NB4 (cell line): ENCODE results near the gene MADD.

Experiments
- MAX ChIP-seq: IDR thresholded peaks from 2 replicates; pipeline ENCODE4 v1.6.1; 2011; ENCODE audit warnings: low read depth, low read length
- MYC ChIP-seq: IDR thresholded peaks from 2 replicates; pipeline ENCODE4 v1.6.1; 2011; ENCODE audit warnings: low read depth, low read length
- POLR2A ChIP-seq: IDR thresholded peaks from 2 replicates; pipeline ENCODE4 v1.6.1; 2011; ENCODE audit warnings: mild to moderate bottlenecking; ENCODE audit not compliant: insufficient read length; ENCODE audit errors: extremely low read depth
- TF ChIP-seq, protein P1 (sequence below): IDR thresholded peaks from one replicate; pipeline ENCODE4 v1.5.1; 2012; ENCODE audit warnings: low read depth, low read length

- TF ChIP-seq, protein P1, sequence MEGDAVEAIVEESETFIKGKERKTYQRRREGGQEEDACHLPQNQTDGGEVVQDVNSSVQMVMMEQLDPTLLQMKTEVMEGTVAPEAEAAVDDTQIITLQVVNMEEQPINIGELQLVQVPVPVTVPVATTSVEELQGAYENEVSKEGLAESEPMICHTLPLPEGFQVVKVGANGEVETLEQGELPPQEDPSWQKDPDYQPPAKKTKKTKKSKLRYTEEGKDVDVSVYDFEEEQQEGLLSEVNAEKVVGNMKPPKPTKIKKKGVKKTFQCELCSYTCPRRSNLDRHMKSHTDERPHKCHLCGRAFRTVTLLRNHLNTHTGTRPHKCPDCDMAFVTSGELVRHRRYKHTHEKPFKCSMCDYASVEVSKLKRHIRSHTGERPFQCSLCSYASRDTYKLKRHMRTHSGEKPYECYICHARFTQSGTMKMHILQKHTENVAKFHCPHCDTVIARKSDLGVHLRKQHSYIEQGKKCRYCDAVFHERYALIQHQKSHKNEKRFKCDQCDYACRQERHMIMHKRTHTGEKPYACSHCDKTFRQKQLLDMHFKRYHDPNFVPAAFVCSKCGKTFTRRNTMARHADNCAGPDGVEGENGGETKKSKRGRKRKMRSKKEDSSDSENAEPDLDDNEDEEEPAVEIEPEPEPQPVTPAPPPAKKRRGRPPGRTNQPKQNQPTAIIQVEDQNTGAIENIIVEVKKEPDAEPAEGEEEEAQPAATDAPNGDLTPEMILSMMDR, result no peak
- no peak for TF ChIP-seq POLR2A
- no peak for TF ChIP-seq MAX
- TF ChIP-seq MYC, result no peak
These were observed 26.5 kb upstream of the MADD start for GRCh38 chr11:47243454-47243853.
